Common myeloid progenitor, CD34-positive (primary cell): Measurements from ENCODE around the gene JMJD6.
"Not testable (repeated sequence)": the region's sequence is repeated elsewhere in the genome, so short reads cannot be mapped to it uniquely, and the experiment has no call there.

ENCODE experiments used
- CTCF ChIA-PET: fragments of 350-600 bp; sonication (Branson Sonifier 250); formaldehyde crosslinking; loops from one replicate; lab custom pipeline; 2021; ENCODE audit warnings: antibody characterized with exemption; lab: Charles Lee
- POLR2A ChIA-PET: fragments of 350-600 bp; sonication (Branson Sonifier 250); formaldehyde crosslinking; loops from one replicate; lab custom pipeline; 2021; ENCODE audit warnings: antibody characterized with exemption; lab: Charles Lee
- DNase-seq, 3 donors: peaks; one replicate each; pipeline versions ENCODE4 v3.0.0 to v3.0.0-alpha.2; 2013
- H3K27ac ChIP-seq, 2 experiments: 1 replicate in 1 of 2; 2 replicates in 1 of 2; pipeline ENCODE4 v1.7.0; 2013; ENCODE audit warnings: inconsistent platforms in 2 of 2, low read length in 2 of 2, mild to moderate bottlenecking in 2 of 2, low read depth in 1 of 2, moderate library complexity in 1 of 2; ENCODE audit not compliant: severe bottlenecking in 2 of 2, insufficient read depth in 1 of 2, poor library complexity in 1 of 2
- H3K27me3 ChIP-seq, 5 experiments: replicated peaks in 2 of 5; 1 replicate in 3 of 5; 2 replicates in 2 of 5; pipeline versions ENCODE4 v1.6.1 to v1.7.0; 2013; ENCODE audit warnings: low read length in 4 of 5, mild to moderate bottlenecking in 2 of 5, moderate library complexity in 2 of 5, inconsistent platforms in 1 of 5; ENCODE audit not compliant: insufficient read depth in 5 of 5, control insufficient read depth in 4 of 5
- H3K36me3 ChIP-seq, 4 experiments: 1 replicate in 2 of 4; 2 replicates in 2 of 4; pipeline versions ENCODE4 v1.6.1 to v1.7.0; 2013; ENCODE audit warnings: low read length in 3 of 4, control low read depth in 1 of 4, mild to moderate bottlenecking in 1 of 4; ENCODE audit not compliant: control insufficient read depth in 4 of 4, insufficient read depth in 4 of 4
- H3K4me1 ChIP-seq, 4 experiments: 1 replicate in 3 of 4; 2 replicates in 1 of 4; pipeline versions ENCODE4 v1.6.1 to v1.7.1; 2013; ENCODE audit warnings: low read length in 3 of 4, mild to moderate bottlenecking in 3 of 4, control low read depth in 1 of 4, inconsistent platforms in 1 of 4, moderate library complexity in 1 of 4; ENCODE audit not compliant: control insufficient read depth in 4 of 4, insufficient read depth in 4 of 4; ENCODE audit errors: control extremely low read depth in 1 of 4
- H3K4me3 ChIP-seq, 7 experiments: 1 replicate in 4 of 7; 2 replicates in 3 of 7; pipeline versions ENCODE4 v1.5.1 to v1.7.0; 2013; ENCODE audit warnings: mild to moderate bottlenecking in 7 of 7, low read length in 6 of 7, moderate library complexity in 6 of 7, inconsistent platforms in 2 of 7, low read depth in 2 of 7, control low read depth in 1 of 7; ENCODE audit not compliant: insufficient read depth in 4 of 7, control insufficient read depth in 1 of 7; ENCODE audit errors: extremely low read depth in 1 of 7
- H3K9me3 ChIP-seq, 5 experiments: 1 replicate in 4 of 5; 2 replicates in 1 of 5; pipeline versions ENCODE4 v1.6.1 to v1.7.1; 2013; ENCODE audit warnings: low read length in 4 of 5, mild to moderate bottlenecking in 2 of 5, inconsistent platforms in 1 of 5, low read depth in 1 of 5, moderate library complexity in 1 of 5; ENCODE audit not compliant: control insufficient read depth in 4 of 5, insufficient read depth in 2 of 5; ENCODE audit errors: control extremely low read depth in 1 of 5
- WGBS: methylation state at CpG from one replicate; pipeline ENCODE4 v1.1.5; 2013; ENCODE audit not compliant: insufficient coverage; 5-methylcytosine and 5-hydroxymethylcytosine counted together

Gene JMJD6

GRCh38 chr17:76753061-76753961, 26.9 kb upstream of the JMJD6 start:
- Histone ChIP-seq H3K4me3 (peak overlapping the region in 4 of 7 experiments; percentile 5 to 54 (median 17)), H3K9me3 (no peaks in the 10 kb centered on the region), H3K36me3 (peaks cover 10 to 16% (median 11%) of the 10 kb centered on the region in 4 experiments), H3K4me1 (peaks cover 0 to 2% (median 0%) of the 10 kb centered on the region in 4 experiments), H3K27me3 (no peaks in the 10 kb centered on the region), H3K27ac (peak overlapping the region in 1 of 2 experiments; percentile 25)
- DNase-seq, result no peak
- WGBS, result 82% methylated on average over 11 of the region's 12 CpGs
- ChIA-PET POLR2A (no interaction called here), CTCF (no interaction called here)

- Histone ChIP-seq H3K4me1 (peaks cover 0 to 2% (median 0%) of the 10 kb centered on the region in 4 experiments), H3K36me3 (peaks cover 5 to 9% (median 6%) of the 10 kb centered on the region in 4 experiments), H3K4me3 (no peak overlapping the region), H3K27ac (no peak overlapping the region), H3K9me3 (no peaks in the 10 kb centered on the region), H3K27me3 (no peaks in the 10 kb centered on the region)
- DNase-seq, result no peak
- POLR2A ChIA-PET, result no interaction called here
- WGBS, result 100% methylated on average over 3 of the region's 4 CpGs
- CTCF ChIA-PET, result no interaction called here
Measured at GRCh38 chr17:76752006-76752405, 25.6 kb upstream of the JMJD6 start.

- Histone ChIP-seq H3K27me3 (no peaks in the 10 kb centered on the region), H3K9me3 (peaks cover 0 to 2% (median 0%) of the 10 kb centered on the region in 5 experiments), H3K36me3 (peaks cover 4 to 12% (median 5%) of the 10 kb centered on the region in 4 experiments), H3K4me3 (no peak overlapping the region), H3K4me1 (peaks cover 0 to 2% (median 0%) of the 10 kb centered on the region in 4 experiments), H3K27ac (no peak overlapping the region)
- CTCF ChIA-PET, result no interaction called here
- DNase-seq, result no peak
- POLR2A ChIA-PET, result no interaction called here
- no CpG with 5 or more reads among the region's 3 CpGs for WGBS
Measured at GRCh38 chr17:76751416-76751993, 25.1 kb upstream of the JMJD6 start.

GRCh38 chr17:76748657-76749056, 22.3 kb upstream of the JMJD6 start:
- H3K9me3 ChIP-seq, result peaks cover 0 to 6% (median 0%) of the 10 kb centered on the region in 5 experiments
- ChIA-PET CTCF (interaction anchor here (0.6 kb wide), 1 partner anchor 335 kb away, joined by 3 read pairs; no protein-coding TSS in a partner anchor), POLR2A (interaction anchor here (0.9 kb wide), 1 partner anchor 20 kb away, joined by 3 read pairs; no protein-coding TSS in a partner anchor)
- no peak overlapping the region for H3K27ac ChIP-seq
- H3K4me1 ChIP-seq, result peaks cover 0 to under 1% (median 0%) of the 10 kb centered on the region in 4 experiments
- H3K4me3 ChIP-seq, result no peak overlapping the region
- H3K27me3 ChIP-seq, result no peaks in the 10 kb centered on the region
- WGBS, result 100% methylated on average over 1 of the region's 1 CpG
- no peak for DNase-seq
- H3K36me3 ChIP-seq, result peaks cover 5 to 29% (median 17%) of the 10 kb centered on the region in 4 experiments

- WGBS, result 90% methylated on average over 3 of the region's 9 CpGs
- DNase-seq, result no peak
- ChIA-PET CTCF (no interaction called here), POLR2A (interaction anchor here (0.9 kb wide), 1 partner anchor 21 kb away, joined by 3 read pairs; no protein-coding TSS in a partner anchor)
- peaks cover 5 to 33% (median 17%) of the 10 kb centered on the region in 4 experiments for H3K36me3 ChIP-seq
- H3K27ac ChIP-seq, result no peak overlapping the region
- no peaks in the 10 kb centered on the region for H3K4me1 ChIP-seq
- H3K27me3 ChIP-seq, result no peaks in the 10 kb centered on the region
- H3K9me3 ChIP-seq, result peaks cover 0 to 6% (median 0%) of the 10 kb centered on the region in 5 experiments
- no peak overlapping the region for H3K4me3 ChIP-seq
Measured at GRCh38 chr17:76747716-76748363, 21.4 kb upstream of the JMJD6 start.

- H3K27me3 ChIP-seq, POLR2A ChIA-PET, DNase-seq, H3K9me3 ChIP-seq, H3K4me3 ChIP-seq, H3K4me1 ChIP-seq, H3K27ac ChIP-seq, CTCF ChIA-PET: not testable (repeated sequence)
- peaks cover 12 to 43% (median 21%) of the 10 kb centered on the region in 4 experiments for H3K36me3 ChIP-seq
- 100% methylated on average over 4 of the region's 6 CpGs for WGBS
Measured at GRCh38 chr17:76745785-76746184, 19.4 kb upstream of the JMJD6 start.
